CD4-positive, alpha-beta T cell treated with Interleukin-6 at 100 ng/mL for 8 hours (primary cell): ENCODE results near the gene NRDE2.

Experiments used
- DNase-seq: peaks from one replicate; pipeline ENCODE4 v3.0.0-alpha.2; 2020; ENCODE audit warnings: mixed read lengths, low spot score

Gene NRDE2

GRCh38 chr14:90296641-90297040 lies 35.1 kb downstream of the NRDE2 start:
- DNase-seq = no peak

- DNase-seq = no peak
These were observed 35.7 kb downstream of the NRDE2 start for GRCh38 chr14:90295870-90296516.

GRCh38 chr14:90294872-90295271 lies 36.9 kb downstream of the NRDE2 start:
- no peak for DNase-seq

DNA sequence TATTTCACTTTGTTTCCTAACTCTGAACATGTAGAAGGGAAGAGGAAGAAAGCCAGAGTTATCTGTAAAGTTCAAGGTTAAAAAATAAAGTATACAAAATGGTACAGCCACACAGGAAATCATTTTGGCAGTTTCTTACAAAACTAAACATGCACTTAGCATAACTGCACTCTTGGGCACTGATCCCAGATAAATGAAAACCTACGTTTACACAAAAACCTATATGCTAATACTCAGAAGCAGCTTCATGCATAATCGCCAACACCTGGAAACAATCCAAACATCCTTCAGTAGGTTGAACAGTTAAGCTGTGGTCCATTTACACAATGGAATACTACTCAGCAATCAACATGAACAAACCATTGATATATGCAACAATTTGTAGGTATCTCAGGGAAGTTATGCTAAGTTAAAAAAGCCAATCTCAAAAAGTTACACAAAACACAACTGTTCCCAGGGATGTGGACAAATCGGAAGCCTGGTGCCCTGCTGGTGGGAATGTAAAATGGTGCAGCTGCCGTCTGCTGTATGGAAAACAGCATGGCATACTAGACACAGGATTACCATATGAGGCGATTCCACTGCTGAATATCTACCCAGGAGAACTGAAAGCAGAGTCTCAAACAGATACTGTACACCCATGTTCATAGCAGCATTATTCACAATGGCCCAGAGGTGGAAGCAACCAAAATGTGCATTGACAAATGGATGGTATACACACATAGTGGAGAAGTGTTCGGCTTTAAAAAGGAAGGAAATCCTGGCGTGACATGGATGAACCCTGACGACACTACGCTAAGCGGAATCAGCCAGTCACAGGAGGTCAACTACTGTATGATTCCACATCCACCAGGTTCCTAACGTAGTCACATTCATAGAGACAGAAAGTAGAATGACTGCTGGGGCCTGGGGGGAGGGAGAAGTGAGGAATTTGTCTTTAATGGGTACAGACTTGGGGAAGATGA lies 37.7 kb downstream of the NRDE2 start:
- DNase-seq = no peak

DNA sequence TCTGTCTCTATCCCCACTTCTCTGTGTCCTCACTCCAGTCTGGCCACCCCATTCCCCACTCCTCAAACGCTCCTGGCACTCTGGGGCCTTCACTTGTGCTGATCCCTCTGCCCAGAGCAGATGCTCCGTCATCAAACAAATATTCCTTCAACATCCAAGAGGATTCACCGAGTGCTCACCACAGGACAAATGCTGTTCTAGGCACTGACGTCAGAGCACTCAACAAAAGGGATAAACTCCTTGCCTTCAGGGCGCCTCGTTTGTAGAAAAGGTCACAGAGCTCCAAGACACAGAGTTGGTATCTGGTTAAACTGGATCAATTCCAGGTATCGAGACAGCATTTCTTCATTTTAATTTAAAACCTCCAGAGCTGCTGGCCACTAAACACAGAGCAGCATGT lies 40.0 kb downstream of the NRDE2 start:
- no peak for DNase-seq

DNA sequence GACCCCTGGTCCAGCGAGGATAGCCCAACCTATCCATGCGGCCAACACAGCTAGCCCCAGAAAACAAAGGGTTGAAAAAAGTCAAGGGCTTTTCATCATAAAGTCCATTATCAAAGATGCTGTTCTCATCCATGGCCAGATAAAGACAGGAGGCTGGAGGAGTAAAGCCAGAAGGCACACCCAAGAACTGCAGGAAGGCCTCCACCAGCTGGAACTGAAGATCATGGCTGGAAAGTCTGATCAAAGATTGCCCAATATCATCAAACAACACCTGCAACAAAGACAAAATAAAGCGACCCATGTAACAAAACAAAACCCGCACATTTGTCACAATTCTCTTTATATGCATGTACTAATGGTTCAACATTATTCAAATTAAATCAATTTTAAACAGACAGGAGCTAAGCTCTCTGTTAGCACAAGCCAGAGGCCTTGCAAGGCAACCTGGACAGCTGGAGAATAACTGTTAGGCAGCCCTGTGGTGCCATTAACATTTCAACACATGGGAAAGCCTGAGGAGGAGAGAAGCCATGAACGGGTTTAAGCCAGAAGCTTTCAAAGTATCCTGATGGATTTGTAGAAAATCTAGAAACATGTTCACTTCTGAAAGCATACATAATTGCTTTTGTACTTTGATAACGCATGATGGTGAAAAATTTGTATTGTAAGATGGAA lies 41.3 kb downstream of the NRDE2 start:
- no peak for DNase-seq

- no peak for DNase-seq
These were observed 42.9 kb downstream of the NRDE2 start for GRCh38 chr14:90288651-90289355.

- no peak for DNase-seq
These were observed 44.0 kb downstream of the NRDE2 start for GRCh38 chr14:90287791-90288190.

DNA sequence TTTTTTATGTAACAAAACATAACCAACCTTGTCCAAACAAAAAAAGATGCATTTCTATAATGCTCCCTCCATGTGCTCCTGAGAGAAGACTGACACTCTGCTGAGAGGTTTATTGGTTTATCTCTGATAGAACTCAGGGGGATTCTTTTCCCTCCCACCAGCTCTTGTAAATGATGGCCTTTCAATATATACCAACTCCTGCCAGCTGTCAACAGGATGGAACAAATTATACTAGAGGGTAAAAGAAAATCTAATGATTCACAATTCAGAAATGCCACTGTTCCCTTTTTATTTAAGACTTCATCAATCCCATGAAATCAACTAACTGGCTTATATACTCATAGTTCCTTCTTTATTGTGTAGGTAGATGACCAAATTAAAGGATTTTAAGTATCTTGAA lies 50.0 kb downstream of the NRDE2 start:
- DNase-seq = no peak

DNA sequence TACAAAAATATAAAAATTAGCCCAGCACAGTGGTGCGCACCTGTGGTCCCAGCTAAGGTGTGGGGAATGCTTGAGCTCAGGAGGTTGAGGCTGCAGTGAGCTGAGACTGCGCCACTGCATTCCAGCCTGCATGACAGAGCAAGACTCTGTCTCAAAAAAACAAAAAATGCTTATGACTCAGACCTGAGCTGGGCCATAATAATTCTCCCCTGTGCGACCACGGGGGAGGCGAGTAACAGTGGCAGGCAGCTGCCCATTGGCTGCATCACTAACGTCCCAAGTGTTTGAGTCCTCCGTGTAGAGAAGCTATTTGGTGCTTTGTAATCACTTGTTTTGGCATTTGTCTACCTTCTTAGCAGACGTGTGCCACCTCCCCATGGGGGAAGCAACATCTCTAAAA lies 50.5 kb downstream of the NRDE2 start:
- no peak for DNase-seq

GRCh38 chr14:90280096-90280495 lies 51.6 kb downstream of the NRDE2 start:
- no peak for DNase-seq

DNA sequence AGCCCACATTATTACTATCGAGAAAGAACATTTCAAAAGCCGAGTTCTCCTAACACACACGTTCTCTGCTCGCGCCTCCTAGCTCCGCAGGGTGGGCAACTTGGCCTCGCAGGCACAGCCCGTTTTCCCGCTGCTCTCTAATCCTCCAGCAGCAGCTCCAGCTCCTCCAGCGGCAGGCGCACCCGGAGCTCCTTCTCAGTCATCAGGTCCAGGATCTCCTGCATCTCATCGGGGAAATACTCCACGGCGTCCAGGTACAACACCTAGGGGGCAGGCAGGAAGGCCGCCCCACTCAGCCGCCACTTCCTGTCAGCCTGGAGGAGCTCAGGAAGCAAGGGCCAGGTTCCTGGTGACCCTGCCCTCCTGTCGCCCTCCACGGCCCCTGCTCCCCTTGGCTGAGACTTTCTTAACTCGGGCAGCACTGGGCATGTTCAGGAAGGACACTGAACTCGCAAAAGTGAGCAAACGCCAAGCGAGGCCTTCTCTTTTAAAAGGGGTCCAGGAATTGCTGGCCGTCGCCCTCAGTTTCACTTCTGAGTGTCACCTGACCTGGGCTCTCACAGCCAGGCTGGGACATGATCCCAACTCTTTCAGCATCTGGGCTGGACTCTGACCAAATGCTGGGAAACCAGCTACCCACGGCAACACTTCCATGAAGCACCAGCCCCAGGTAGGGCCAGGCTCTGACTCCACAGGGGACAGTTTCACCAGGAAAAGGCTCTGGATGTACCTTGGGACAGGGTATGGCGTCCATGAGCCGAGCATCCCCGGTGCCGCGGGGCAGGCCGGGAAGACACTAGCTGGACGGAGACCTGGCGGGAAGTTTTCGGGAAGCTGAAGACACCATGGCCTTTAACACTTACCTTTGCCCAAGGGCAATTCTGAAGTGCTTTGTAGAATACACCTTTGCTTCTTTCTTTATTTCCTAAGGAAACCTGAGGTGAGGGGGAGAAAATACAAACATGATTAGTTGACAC lies 53.3 kb downstream of the NRDE2 start:
- no peak for DNase-seq

DNA sequence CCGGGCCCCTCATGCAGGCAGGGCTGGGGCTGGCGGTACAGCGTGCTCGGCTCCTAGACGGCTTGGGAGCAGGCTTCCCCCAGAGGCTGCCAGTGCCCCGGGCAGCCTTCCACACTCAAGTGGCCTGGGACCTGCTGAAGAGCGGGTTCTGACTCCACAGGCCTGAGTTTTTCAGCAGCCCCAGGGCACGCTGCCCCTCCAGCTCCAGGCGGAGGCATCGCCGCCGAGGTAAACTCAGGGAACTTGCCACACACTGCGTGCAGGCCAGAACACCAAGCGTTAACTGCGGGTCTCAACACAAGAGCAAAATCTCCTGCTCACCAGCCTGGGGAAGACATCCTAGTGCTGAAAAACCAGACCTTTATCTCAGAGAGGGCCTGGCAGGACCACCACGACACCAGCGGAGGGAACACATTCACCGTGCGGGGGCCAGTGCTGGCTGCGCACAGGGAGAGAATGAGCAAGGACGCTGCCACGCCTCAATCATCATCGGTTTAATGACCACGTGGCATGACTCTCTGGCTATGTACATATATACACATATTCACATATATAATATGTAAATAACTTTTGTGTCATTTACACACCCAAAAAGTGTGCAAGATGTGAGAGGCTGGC lies 54.1 kb downstream of the NRDE2 start:
- DNase-seq = no peak

GRCh38 chr14:90276646-90277367 lies 54.9 kb downstream of the NRDE2 start:
- DNase-seq = no peak

GRCh38 chr14:90275820-90276219 lies 55.9 kb downstream of the NRDE2 start:
- DNase-seq = no peak

- DNase-seq = no peak
These were observed 56.3 kb downstream of the NRDE2 start for GRCh38 chr14:90275458-90275814.

DNA sequence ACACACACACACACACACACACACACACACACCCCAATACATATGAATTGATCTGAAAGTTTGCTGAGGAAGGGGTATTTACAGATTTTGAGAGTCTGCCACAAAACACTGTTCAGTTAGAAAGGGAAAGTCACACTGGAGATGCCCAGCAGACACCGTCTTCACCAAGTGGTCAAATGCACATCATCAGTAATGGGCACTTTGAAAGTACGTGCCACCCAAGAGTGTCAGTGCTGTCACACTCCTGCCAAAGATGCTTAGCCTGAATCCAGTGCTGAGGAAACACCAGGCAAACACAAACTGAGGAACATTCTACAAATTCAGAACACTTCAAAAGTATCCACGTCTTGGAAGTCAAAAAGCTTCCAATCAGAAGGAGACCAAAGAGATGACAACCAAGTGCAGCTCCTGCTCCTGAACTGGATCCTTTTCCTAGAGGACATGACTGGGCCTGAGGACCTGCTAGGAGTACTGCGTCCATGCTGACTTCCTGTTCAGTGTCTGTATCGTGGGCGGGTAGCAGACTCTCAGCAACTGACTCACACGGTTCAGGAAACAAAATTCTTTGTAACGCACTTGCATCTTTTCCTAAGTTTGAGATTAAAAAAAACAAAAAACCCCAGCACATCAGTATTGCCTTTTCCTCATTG lies 56.8 kb downstream of the NRDE2 start:
- no peak for DNase-seq

- no peak for DNase-seq
These were observed 57.7 kb downstream of the NRDE2 start for GRCh38 chr14:90274019-90274418.

- DNase-seq = no peak
These were observed 58.2 kb downstream of the NRDE2 start for GRCh38 chr14:90273532-90273931.
